GM19468 (cell line): ENCODE data around the gene TARM1.
"Not testable (repeated sequence)": the region's sequence is repeated elsewhere in the genome, so short reads cannot be mapped to it uniquely, and the experiment has no call there.

Experiments
- ATAC-seq: cut with Tn5 transposase; IDR thresholded peaks from one replicate; pipeline ENCODE4 v1.9.1; 2021; ENCODE audit warnings: mild to moderate bottlenecking, moderate library complexity, moderate number of reproducible peaks; ENCODE audit not compliant: unreplicated experiment; ENCODE audit errors: extremely low read depth

The TARM1 gene

GRCh38 chr19:54100561-54100960, 19.4 kb upstream of the TARM1 start, which contains the start of gene OSCAR:
Gene OSCAR (minus strand): TSS chr19:54100803. CDS start chr19:54100792, 11 bp downstream.
- no peak for ATAC-seq

GRCh38 chr19:54099903-54100255, 18.7 kb upstream of the TARM1 start:
- not testable (repeated sequence) for ATAC-seq

- ATAC-seq, result no peak
Measured at GRCh38 chr19:54099190-54099902, 18.2 kb upstream of the TARM1 start.

- ATAC-seq, result no peak
Measured at GRCh38 chr19:54096617-54097106, 15.5 kb upstream of the TARM1 start.

GRCh38 chr19:54095859-54096616, 14.9 kb upstream of the TARM1 start:
- ATAC-seq, result not testable (repeated sequence)

GRCh38 chr19:54095136-54095858, 14.1 kb upstream of the TARM1 start:
- no peak for ATAC-seq

- ATAC-seq, result no peak
Measured at GRCh38 chr19:54094426-54095000, 13.3 kb upstream of the TARM1 start.

- ATAC-seq, result no peak
Measured at GRCh38 chr19:54084410-54084809, 3.2 kb upstream of the TARM1 start.

GRCh38 chr19:54077334-54077733, 3.8 kb downstream of the TARM1 start:
- no peak for ATAC-seq

- no peak for ATAC-seq
Measured at GRCh38 chr19:54074851-54075250, 6.3 kb downstream of the TARM1 start.

- ATAC-seq, result no peak
Measured at GRCh38 chr19:54073829-54074228, 7.3 kb downstream of the TARM1 start.

GRCh38 chr19:54069470-54069869, 11.7 kb downstream of the TARM1 start:
- ATAC-seq, result no peak

- no peak for ATAC-seq
Measured at GRCh38 chr19:54063350-54064116, 17.6 kb downstream of the TARM1 start, which contains the start of gene VSTM1. Gene VSTM1 (minus strand): TSS chr19:54063897. CDS start chr19:54063777, 120 bp downstream.

GRCh38 chr19:54062643-54063042, 18.5 kb downstream of the TARM1 start:
- no peak for ATAC-seq

GRCh38 chr19:54047616-54048015, 33.5 kb downstream of the TARM1 start:
- ATAC-seq, result no peak

GRCh38 chr19:54045771-54046170, 35.4 kb downstream of the TARM1 start:
- no peak for ATAC-seq

GRCh38 chr19:54042989-54043388, 38.2 kb downstream of the TARM1 start:
- no peak for ATAC-seq

GRCh38 chr19:54041969-54042606, 39.1 kb downstream of the TARM1 start:
- ATAC-seq, result no peak

GRCh38 chr19:54040003-54040402, 41.2 kb downstream of the TARM1 start:
- ATAC-seq, result no peak
